GM19351 (cell line): Measurements from ENCODE around the gene ACACA.

Experiments used
- ATAC-seq: cut with Tn5 transposase; IDR thresholded peaks from one replicate; pipeline ENCODE4 v1.9.1; 2021; ENCODE audit warnings: mild to moderate bottlenecking, moderate library complexity; ENCODE audit not compliant: unreplicated experiment

The ACACA gene

GRCh38 chr17:37299257-37299980 lies 107.2 kb downstream of the ACACA start:
- no peak for ATAC-seq

DNA sequence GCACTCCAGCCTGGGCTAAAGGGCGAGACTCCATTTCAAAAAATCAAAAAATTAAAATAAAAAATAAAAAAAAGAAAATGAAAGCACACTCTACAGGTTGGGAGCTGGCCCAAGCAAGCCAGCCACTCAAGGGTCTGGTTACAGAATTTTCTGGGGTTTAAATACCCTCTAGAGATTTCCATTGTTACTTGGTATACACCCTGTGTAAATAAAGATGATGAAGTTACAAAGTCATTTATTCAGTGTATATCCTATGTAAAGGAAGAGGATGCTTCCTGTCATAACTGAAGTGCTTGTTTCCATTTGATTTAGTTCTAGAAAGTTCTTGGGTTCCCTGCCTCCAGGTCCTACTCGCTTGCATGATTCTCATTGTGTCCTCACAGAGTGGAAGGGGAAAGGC lies 110.7 kb downstream of the ACACA start:
- ATAC-seq: no peak

GRCh38 chr17:37294888-37295287 lies 111.7 kb downstream of the ACACA start:
- no peak for ATAC-seq

DNA sequence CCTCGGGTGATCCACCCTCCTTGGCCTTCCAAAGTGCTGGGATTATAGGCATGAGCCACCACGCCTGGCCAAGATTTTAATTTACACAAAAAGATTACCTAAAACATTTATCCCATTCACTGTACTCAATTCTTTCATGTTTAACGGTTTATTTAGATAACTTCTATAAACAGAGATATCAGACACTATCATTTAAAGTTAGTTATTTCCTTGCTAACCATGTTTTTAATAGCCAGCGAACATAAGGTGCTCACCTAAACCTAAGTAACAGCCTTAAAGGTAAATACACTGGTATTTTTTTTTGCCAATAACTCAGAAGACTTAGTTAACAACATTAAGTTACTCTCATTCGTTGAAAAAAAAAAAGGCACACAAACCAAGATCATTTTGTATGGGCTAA lies 112.9 kb downstream of the ACACA start:
- no peak for ATAC-seq

DNA sequence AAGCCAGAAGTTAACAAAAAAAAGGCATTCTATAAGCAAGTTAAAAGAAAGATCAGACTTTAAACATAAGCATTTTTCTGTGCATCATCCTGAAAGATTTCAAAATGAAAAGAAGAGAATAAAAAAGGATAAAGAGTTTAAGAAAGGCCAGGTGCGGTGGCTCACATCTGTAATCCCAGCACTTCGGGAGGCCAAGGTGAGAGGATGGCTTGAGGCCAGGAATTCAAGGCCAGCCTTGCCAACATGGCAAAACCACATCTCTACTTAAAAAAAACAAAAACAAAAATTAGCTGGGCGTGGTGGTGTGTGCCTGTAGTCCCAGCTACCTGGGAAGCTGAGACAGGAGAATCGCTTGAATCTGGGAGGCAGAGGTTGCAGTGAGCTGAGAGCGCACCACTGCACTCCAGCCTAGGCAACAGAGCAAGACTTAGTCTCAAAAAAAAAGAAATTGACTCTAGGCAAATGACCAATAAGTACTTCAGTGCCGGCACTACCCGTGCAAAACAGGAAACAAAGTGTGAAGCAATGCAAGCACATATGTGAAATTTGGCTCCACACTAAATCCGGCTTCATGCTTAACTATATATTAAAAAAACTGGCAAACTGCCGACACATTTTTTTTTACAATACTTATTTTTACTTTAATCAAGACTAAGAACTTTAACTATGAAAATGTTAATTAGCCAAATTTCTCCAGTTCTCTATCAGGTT lies 114.1 kb downstream of the ACACA start:
- ATAC-seq: no peak

DNA sequence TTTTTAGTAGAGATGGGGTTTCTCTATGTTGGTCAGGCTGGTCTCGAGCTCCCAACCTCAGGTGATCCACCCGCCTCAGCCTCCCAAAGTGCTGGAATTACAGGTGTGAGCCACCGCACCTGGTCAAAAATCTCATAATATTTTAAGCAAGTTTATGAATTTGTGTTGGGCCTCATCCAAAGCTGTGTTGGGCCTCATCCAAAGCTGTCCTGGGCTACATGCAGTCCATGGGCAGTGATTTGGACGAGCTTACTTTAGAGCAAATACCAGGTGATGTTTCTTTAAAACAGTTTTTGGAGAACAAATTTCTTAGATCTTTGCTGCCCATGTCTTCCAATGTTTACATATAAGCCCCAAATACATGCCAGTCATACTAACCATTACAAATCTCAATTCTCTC lies 115.3 kb downstream of the ACACA start:
- no peak for ATAC-seq

DNA sequence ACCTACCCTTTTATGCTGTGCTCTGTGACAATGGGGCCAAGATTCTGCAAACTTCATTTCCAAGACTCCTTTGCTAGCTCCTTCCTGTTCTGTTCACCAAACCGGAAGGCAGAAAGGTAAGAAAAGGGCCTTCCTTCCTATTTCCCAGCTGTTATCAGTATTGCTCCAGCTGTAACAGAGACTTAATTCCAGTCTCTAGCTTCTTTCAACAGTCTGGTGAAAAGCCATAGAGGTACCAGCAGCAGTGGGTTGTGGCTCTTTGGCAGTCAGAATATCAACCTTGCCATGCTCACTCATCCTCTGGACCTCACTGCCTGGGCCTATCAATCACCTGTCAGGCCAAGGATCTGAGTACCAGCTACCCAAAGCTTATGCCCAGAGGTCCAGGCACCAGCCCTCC lies 120.2 kb downstream of the ACACA start:
- no peak for ATAC-seq

DNA sequence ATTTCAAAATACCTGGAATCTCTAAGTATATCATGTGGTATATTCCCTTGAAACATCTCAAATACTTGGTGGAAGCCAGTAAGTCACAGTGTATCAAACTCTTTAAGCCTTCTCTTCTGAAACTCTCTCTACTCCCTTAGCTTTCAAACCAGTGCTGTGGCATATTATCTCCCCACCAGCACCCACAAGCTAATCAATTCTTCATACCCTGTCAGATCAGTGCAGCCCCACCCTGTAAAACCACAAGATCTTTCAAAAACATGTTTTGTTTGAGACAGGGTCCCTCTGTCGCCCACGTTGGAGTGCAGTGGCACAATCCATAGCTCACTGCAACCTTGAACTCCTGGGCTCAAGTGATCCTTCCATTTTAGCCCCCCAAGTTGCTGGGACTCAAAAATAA lies 122.4 kb downstream of the ACACA start:
- ATAC-seq: no peak

GRCh38 chr17:37283414-37283961 lies 123.1 kb downstream of the ACACA start:
- no peak for ATAC-seq

DNA sequence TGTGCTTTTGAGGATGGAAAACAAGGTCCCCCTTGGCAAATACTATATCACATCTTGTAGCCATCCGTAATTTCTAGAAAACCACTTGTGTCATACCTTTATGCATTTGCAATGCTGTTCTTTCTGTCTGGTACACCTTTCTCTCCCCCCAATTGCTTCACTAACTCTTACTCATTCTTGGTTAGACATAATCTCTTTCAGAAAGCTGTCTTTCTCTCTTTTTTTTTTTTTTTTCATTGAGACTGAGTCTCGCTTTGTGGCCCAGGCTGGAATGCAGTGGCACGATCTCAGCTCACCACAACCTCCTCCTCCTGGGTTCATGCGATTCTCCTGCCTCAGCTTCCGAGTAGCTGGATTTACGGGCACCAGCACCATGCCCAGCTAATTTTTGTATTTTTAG lies 125.8 kb downstream of the ACACA start:
- ATAC-seq: no peak

GRCh38 chr17:37278247-37278894 lies 128.3 kb downstream of the ACACA start:
- no peak for ATAC-seq

- ATAC-seq: no peak
Measured at GRCh38 chr17:37276475-37276874, 130.2 kb downstream of the ACACA start.

GRCh38 chr17:37274461-37274860 lies 132.2 kb downstream of the ACACA start:
- no peak for ATAC-seq

DNA sequence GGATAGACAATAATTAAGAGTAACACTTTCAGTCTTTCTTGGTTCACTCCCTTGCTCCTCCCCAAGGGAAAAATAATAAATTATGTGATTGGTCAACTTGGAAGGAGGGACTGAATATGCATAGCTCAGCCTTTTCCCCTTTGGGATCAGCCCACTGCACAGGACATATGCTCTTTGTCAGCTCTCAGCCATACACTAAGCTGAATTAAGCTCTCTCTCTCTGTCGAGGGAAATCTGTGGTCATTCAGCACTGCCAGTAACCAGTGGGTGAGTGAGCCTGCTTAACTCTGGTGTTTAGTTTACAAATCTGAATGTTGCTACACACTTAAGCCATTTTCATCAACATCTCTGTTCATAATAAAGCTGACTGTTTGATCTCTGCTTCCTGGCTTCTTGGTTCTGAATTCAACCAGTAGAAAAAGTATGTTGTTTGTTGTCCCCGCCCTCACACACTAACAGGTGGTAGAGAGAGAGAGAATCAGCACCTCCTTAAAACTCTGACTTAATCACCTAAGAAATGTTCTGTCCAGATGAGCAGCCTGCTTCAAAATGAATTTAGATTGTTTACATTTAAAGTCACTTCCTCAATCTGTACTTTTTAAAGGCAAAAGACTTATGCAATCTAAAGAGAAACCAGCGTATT lies 133.1 kb downstream of the ACACA start:
- ATAC-seq: no peak

DNA sequence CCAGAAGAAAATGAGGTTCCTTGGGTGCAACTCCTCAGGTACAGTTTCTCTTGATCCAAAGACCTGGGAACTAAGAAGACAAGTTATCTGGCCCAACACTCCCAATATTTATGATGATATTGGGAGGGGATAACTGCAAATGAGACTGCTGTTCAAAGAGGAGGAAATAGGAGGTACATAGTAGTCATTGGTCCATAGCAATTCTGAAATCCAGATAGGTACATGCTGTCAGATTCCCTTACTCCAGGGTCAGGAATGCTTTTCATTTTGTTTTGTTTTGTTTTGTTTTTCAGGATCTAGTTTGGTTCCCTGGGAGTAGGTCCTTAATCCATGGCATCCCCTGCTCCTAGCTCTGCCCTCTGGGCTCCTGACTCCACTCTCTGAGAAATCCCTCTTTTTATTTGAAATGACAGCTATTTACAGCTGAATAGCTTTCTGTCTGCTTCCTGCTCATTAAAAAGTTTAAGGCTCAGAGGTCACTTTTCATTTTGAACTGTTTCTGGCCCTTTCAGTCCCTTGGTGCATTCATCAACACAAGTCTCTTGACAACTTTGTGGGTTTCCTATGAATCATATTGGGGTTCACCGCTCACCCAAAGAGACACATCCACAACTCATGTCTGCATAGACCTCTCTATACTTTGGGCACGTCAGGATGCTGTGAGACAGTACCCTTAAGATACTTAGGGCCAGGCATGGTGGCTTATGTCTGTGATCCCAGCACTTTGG lies 141.0 kb downstream of the ACACA start:
- no peak for ATAC-seq

GRCh38 chr17:37261286-37261685 lies 145.3 kb downstream of the ACACA start:
- ATAC-seq: no peak

- ATAC-seq: no peak
Measured at GRCh38 chr17:37259030-37259735, 147.5 kb downstream of the ACACA start.

- ATAC-seq: no peak
Measured at GRCh38 chr17:37256627-37257026, 150.0 kb downstream of the ACACA start.

DNA sequence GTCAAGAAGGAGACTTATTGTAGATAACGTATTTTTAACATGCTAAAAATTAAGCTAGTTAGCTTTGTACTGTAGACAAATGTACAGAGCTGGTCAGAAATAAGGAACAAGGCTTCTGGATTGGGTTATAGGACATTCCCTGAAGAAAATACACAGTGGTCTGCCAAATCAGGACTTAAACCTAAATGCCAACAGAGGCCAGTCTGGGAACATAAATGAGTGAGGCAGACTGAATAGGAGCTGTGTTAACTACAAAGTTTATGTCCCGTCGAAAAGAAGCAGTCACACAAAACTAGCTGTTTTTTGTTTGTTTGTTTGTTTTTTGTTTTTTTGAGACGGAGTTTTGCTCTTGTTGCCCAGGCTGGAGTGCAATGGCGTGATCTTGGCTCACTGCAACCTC lies 151.2 kb downstream of the ACACA start:
- no peak for ATAC-seq

GRCh38 chr17:37247825-37248224 lies 158.8 kb downstream of the ACACA start:
- ATAC-seq: no peak
